Kidney capillary endothelial cell (primary cell): ENCODE results near the gene ATP13A2.
"Not testable (repeated sequence)": the region's sequence is repeated elsewhere in the genome, so short reads cannot be mapped to it uniquely, and the experiment has no call there.

Source experiments
- DNase-seq: peaks from one replicate; pipeline ENCODE4 v3.0.0-alpha.2; 2018; ENCODE audit warnings: low spot score

The ATP13A2 gene

DNA sequence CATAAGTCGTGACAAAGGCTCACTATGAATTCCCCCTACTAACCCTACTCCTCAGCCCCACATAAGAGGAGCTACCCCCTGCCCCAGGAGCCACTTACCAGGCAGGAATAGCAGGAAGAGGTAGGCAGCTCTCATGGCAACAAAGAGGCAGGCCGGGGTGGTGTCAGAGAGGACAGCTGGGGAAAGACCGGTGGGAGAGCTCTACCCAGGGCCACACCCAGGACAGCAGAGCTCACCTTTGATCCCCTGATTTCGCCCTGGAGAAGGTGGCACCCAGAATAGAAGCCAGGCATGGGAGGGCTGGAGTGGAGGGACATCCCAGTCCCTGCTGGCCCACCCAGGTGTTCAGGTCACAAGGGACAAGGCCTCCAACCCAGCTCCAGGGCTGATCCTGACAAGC lies 33.6 kb downstream of the ATP13A2 start:
- no peak for DNase-seq

DNA sequence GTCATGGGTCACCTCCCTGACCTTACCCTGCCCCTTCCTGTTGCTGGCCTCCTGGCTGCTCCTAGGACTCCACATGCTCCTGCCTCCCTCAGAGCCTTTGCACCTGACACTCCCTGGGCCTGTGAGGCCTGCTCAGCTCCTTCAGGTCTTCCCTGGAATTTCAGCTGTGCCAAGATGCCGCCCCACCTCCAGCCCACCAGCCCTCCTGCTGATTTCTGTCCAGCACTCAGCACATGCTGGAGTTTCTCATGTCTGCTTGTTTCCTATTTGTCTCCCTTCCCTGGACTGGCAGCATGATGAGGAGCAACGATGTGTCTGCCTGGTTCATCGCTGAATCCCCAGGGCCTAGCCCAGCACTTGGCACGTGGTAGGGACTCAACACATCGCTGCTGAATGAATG lies 34.4 kb downstream of the ATP13A2 start:
- no peak for DNase-seq

DNA sequence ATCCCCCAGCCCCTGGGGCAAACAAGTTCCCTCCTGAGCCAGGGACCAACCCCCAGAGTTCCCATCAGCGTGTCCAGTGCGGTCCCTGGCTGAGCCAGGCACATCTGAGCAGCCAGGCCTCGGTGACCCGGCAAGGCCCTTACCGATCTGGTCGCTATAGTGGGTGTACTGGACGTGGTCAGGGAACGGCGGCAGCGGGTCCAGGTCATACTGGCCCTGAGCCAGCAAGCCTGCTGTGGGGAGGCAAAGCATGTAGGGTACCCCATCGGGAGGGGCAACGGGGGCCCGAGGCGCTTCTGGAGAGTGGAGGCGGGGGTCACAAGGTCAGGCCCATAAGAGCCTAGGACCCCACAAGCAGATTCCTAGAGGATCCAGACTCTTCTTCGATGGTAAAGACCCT lies 34.8 kb downstream of the ATP13A2 start:
- DNase-seq = no peak

DNA sequence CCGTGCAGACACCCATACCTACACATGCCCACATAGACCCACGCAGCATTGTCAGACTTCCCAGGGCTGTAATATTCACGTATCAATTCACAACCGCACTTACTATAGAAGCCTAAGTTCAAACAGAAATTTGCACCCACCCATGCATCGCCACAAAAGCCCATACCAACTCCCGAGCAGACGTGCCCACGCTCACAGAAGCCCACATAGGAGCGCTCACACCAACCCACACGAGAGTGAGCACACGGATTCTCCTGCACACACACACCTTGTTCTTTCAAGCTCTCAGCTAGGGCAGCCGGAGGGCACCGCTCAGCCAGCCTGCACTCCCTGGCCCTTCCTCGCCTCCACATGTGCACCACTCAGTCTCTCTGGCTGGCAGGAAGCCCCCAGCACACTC lies 35.9 kb downstream of the ATP13A2 start:
- DNase-seq = no peak

DNA sequence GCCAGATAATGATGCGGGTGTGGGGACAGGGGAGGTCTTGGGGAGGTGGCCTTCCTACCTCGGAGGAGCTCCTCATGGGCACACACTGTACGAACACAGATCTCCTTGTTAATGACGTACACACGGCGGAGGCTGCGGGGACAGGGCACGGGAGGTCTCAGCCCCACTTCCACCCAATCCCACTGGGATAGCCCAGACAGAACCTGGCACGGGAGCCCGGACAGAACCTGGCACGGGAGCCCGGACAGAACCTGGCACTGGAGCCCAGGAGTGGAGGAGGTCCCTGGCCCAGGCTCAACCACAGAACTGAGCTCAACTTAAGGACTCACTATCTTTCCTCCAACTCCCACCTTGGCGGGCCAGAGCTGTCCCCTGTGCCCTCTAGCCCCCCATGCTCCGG lies 36.5 kb downstream of the ATP13A2 start:
- DNase-seq = no peak

DNA sequence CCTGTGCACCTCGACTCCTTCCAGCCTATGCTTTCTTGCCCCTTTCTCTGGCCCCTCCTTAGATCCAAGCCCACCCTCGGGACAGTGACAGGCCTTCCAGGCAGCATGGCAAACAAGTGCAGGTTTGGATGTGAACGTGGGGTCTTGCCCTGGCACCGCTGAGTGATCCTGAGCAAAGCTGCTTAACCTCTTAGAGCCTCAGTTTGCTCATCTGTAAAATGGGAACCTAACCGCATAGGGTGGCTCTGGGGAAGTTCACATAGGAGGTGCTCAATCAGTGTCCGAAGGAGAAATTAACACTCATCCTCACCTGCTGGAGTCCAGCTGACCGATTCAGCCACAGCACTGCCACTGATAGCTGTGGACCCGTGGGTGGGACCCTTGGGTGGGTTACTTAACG lies 38.5 kb downstream of the ATP13A2 start:
- no peak for DNase-seq

DNA sequence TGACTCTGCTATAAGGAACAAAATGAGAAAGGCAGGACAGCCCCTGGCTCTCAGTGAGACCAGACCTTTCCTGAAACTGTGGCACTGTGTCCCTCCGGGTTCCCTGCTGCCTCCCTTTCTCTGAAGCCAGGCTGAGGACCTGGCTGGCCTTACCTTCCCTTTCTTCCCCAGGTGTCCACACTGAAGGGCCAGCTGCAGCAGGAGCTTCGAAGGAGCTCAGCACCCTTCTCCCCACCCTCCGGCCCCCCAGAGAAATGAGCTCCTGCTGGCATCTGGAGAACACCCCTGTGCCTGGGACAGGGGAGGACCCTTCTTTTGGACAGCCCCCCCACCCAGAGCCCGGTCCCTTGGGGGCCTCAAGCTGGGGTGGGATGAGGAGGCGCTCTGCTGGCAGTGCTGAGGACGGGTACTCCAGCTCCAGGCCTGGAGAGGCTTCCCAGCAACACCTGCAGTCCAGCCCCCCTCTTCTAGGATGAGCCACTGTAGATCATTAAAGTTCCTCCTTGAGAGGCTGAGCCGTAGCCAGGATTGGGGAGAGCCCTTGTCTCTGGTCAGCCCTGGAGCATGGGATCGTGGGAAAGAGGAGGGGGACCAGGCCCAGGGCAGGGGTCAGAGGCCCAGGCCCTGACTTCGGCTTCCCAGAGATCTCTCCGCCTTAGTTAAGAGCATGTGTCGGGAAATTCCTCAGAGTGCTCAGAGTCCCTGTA lies 39.4 kb downstream of the ATP13A2 start:
- no peak for DNase-seq

DNA sequence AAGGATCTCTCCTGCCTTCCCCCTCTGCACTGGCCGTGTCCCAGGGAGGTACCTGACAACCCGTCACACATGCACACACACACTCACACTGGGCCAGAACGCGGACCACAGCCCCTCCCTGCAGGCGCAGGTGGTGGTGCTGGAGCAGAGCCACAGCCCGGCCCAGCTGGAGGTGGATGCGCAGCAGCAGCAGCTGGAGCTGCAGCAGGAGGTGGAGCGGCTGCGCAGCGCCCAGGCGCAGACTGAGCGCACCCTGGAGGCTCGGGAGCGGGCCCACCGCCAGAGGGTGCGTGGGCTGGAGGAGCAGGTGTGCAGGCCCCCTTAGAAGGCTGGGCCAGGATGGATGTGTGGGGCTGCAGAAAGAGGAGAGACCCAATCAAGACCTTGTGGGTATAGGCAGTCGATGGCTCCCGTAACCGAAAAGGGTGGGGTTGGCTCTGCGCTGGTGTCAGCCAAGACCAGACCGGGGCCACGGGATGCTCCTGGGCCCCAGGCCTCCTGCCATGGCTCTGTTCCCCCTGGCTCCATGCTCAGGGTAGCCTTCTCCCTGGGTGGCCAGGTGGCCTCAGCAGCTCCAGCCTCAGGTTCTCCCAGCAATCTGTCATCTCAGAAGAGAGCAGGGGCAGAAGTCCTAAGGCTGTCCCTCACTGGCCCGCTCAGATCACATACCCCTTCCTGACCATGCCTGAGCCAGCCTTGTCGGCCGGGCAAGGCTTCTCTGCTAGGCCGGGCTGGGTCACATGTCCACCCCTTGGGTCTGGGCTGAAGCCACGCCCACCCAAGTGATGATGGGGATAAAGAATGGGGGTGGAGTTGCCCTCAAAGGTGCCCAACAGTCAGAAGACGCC lies 40.2 kb downstream of the ATP13A2 start:
- no peak for DNase-seq

DNA sequence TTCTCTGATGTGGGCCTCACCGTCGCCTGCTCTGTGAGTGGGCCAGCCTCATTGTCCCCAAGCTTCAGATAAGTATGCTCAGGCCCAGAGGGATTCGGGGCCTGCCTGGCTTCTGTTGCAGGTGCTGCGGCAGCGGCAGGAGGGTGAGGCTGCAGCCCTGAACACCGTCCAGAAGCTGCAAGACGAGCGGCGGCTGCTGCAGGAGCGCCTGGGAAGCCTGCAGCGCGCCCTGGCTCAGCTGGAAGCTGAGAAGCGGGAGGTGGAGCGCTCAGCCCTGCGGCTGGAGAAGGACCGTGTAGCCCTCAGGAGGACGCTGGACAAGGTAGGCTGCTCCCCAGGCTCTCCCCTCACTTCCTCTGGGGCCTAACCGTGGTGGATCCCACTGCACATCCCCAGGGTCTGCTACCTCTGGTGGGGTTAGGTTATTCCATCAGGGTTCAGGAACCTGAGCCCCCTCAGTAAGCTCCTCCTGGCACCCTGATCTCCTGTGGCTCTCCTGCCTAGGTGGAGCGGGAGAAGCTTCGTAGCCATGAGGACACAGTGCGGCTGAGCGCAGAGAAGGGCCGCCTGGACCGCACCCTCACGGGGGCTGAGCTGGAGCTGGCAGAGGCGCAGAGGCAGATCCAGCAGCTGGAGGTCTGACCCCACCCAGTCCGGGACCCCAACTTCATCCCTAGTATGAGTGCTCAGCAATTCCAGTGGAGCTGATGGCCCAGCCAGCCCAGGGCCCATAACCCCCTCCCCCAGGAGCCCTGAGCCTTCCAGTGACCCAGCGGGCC lies 41.4 kb downstream of the ATP13A2 start:
- no peak for DNase-seq

DNA sequence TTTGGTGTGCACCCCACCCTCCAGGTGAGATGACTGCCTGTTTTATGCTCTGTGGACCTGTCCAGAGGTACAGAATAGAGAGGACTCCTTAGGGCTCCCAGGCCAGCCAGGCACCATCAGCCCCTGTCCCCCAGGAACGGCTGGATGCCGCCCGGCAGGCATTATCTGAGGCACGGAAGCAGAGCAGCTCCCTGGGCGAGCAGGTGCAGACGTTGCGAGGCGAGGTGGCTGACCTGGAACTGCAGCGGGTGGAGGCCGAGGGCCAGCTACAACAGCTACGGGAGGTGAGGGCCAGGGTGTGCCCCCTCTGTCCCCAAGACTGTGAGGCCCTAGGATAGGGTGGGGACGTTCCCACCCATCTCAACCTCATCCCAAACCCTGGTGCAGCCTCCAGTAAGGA lies 42.1 kb downstream of the ATP13A2 start:
- no peak for DNase-seq

DNA sequence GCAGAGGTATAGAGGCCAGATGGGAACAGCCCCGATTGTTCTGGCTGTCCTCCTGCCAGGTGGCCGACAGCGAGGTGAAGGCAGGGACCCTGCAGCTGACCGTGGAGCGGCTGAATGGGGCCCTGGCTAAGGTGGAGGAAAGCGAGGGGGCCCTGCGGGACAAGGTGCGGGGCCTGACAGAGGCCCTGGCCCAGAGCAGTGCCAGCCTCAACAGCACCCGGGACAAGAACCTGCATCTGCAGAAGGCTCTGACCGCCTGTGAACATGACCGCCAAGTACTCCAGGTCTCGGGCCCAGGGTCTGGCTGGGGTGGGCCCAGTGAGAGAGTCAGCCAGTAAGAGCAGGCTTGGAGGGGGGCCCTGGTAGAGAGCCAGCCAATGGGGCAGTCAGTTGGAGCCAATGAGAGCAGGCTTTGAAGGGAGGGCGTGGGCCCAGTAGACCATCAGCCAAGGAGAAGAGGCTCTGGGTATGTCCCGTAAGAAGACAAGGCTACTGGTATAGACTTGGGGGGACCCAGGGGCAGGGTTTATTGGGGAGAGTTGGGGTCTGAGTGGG lies 42.6 kb downstream of the ATP13A2 start:
- no peak for DNase-seq

DNA sequence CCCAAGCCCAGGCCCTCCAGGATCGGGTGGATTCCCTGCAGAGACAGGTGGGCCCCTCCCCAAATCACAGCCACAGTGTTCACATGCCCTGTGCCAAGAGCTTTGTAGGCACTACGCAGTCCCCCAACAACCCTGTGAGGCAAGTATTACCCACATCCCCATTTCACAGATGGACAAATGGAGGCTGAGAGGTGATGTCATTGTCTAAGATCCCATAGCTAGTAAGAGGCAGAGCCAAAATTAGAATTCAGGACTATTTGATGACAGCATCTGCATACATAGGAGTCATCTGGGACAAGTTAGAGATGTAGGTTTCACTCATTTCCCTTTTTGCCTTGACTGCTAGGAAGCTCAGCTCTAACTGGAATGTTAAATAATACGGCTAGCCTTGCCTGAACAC lies 43.4 kb downstream of the ATP13A2 start:
- no peak for DNase-seq

DNA sequence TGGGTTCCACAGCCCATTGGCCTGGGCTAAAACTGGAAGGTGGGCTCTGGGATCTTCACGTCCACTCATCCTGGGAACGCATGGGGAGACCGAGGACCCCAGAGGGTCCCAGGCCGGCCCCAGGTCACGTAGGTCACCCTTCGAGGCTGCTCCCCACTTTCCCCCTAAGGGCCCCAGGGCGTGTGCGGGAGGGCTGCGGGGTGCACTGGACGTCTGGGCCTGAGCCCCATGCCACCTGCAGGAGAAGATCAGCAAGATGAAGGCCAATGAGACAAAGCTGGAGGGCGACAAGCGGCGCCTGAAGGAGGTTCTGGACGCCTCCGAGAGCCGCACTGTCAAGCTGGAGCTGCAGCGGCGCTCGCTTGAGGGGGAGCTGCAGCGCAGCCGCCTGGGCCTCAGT lies 43.8 kb downstream of the ATP13A2 start:
- DNase-seq = no peak

DNA sequence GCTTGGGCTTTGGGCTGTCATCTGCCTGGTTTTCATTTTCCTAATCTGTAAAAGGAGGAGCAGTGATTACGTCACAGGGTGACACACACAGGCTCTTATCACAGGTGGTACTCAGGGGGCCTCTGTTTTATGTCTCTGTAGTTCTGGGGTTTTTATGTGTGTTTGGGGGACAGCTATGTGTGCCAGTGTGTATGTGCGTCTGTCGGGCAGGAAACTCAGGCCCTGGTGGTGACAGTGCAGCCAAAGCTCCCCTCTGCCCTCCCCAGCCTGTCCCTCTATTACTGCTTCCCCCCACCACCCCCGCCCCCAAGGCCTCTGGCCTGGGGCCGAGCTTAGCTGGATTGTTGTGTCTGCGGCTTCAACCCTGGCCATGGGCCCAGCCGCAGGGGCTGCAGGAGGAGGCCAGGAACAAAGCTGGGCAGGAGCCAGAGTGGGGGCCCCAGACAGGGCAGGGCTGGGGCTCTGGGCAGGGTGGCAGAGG lies 44.6 kb downstream of the ATP13A2 start:
- DNase-seq = no peak

DNA sequence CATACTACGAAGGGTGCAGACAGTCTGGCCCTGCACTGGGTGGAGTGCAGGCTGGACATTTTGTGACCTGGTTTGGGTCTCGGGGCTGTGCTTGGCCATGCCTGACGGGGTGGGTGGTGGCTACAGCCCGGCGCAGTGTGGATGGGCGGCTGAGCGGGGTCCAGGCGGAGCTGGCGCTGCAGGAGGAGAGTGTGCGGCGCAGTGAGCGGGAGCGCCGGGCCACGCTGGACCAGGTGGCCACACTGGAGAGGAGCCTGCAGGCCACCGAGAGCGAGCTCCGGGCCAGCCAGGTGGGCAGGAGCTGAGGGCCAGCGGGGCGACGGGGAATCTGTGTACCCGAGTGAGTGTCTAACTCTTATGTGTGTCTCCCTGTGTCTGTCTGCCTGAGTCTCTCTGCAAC lies 45.4 kb downstream of the ATP13A2 start:
- DNase-seq = no peak

DNA sequence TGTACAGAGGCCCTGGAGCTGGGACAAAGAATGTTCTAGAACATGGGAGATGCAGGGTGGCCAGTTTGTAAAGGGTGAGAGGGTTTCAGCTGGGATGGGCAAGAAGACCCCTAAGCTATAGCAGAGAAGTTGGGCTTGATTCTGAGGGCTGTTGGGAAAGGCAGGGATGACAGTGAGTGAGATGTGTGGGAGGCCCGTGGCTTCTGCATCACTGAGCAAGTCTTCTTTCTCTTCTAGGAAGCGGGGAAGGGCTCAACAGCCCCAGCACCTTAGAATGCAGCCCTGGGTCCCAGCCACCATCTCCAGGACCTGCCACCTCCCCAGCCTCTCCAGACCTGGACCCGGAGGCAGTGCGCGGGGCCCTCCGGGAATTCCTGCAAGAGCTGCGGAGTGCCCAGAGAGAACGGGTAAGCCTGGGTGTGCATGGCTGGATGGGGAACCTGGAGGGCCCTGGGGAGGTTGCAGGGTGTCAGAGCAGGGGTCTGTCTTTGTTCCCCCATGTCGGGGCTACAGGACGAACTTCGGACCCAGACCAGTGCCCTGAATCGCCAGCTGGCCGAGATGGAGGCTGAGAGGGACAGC lies 46.2 kb downstream of the ATP13A2 start:
- no peak for DNase-seq

DNA sequence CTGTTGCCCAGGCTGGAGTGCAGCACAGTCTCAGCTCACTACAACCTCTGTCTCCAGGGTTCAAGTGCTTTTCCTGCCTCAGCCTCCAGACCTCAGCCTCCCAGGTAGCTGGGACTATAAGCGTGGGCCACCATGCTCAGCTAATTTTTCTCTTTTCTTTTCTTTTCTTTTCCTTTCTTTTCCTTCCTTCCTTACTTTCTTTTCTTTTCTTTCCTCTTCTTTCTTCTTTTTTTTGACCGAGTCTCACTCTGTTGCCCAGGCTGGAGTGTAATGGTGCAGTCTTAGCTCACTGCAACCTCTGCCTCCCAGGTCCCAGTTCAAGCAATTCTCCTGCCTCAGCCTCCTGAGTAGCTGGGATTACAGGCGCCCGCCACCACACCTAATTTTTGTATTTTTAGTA lies 47.6 kb downstream of the ATP13A2 start:
- DNase-seq = not testable (repeated sequence)

DNA sequence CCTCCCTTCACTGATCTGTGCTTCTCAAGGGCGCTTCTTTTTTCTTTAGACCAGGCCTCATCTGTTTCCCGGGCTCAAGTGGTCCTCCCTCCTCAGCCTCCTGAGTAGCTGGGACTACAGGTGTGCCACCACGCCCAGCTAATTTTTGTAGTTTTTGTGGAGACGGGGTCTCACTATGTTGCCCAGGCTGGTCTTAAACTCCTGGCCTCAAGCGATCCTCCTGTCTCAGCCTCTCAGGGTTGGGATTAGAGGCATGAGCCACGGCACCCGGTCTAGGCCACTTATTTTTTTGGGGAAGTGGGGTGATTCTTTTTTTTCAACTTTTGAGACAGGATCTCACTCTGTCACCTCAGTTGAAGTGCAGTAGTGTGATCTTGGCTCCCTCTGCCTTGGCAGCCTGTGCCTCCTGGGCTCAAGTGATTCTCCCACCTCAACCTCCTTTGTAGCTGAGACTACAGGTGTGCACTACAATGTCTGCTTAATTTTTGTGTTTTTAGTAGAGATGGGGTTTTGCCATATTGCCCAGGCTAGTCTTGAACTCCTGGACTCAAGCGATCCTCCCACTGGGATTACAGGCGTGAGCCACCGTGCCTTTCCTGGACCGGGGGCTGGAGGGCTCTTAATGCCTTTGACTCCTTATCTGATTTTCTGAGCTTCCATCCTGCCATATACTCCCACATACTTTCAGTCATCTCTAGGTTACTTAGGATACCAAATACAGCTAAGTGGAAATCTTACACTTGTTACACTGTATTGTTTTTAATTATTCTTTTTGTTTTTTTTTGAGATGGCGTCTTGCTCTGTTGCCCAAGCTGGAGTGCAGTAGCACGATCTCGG lies 50.2 kb downstream of the ATP13A2 start:
- DNase-seq = no peak

DNA sequence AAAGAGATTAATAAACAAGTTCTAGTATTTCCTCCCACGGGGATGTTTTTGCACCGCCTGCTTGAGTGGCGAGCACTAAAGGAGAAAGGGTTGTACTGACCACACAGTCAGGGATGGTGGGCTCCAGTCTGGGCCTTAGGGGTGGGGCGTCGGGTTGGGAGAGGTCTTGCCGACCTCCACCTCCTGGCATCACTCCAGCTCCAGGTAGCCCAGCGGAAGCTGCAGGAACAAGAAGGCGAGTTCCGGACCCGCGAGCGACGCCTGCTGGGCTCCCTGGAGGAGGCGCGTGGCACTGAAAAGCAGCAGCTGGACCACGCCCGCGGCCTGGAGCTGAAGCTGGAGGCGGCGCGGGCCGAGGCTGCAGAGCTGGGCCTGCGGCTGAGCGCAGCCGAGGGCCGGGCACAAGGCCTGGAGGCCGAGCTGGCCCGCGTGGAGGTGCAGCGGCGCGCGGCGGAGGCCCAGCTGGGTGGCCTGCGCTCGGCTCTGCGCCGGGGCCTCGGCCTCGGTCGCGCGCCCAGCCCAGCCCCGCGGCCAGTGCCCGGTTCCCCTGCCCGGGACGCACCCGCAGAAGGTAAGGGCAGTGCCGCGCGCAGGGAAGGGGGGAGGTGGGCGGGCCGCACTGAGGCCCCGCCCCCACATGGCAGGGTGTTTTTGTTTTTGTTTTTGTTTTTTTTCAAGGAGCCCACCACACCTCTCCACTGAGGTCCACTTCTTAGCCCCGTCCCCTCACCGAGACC lies 51.0 kb downstream of the ATP13A2 start:
- DNase-seq = peak; percentile 72

DNA sequence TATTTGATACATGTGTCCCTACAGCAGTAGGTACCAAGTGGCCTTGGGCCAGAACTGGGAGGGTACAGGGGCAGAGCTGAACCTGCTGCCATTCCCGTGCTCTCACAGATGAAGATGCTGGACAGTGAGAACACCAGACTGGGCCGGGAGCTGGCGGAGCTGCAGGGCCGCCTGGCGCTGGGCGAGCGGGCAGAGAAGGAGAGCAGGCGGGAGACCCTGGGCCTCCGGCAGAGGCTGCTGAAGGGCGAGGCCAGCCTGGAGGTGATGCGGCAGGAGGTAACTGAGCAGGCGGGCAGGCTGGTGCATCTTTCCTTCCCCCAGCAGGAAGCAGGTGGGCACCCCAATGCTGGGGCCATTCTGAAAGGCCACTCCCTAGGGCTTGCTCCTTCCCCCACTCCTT lies 53.3 kb downstream of the ATP13A2 start:
- no peak for DNase-seq
